8988T (cell line): ENCODE data around the gene DUSP7.

Experiments used
- DNase-seq: peaks from one replicate; pipeline ENCODE4 v3.0.0; 2011

The DUSP7 gene

GRCh38 chr3:52086461-52086860 is 30.1 kb upstream of the DUSP7 start:
- DNase-seq: no peak

DNA sequence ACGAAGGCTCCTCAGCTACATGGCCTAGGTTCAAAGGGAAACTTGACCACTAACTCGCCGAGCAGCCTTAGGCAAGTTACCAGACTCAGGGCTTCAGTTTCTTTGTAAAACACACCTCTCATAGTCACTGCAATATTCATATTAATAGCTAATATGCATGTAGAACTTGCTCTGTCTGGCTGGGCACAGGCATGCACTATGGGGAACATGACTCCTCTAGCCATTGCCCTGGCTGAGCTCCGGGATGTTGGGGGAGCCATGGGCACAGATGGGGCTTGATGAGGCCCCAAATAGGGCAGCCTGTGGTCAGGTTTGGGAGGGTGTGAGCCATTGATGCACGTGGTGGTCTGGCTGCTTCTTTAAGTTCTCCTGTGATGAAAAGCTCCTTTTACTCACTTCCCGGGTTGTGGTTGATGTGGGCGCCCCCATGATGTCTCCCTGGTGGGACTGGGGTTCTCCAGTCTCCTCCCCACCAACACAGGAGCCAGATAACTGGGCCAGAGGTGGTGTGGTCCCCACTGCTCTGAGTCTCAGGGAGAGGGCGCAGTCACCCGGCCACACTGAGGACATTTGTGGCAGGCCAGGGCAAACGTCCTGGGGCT is 29.4 kb upstream of the DUSP7 start:
- DNase-seq: no peak

GRCh38 chr3:52084954-52085680 is 28.7 kb upstream of the DUSP7 start:
- no peak for DNase-seq

GRCh38 chr3:52084216-52084945 is 28.0 kb upstream of the DUSP7 start:
- no peak for DNase-seq

DNA sequence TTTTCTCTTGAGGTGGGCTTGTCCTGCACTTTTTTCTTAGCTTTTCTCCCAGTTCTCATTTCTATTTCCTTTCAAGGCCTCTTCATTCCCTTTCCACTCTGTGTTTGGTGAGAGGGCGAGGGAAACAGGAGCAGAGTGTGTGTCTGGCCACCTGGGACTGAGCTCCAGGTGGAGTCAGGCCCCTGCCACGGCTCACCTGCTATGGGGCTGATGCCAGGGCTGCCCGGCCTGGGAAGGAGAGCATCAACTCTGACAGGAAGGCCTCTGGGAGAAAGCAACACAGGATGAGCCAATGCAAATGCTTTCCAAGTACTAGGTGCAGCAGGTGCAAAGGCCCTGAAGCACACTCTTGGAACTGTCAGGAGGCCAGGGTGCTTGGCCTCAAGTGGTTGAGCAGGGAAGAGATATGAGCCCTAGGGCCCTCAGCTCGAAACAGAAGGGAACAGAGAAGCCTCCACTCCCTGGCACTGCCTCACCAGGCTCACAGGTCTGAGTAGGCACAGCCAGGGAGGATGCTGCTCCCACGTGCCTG is 27.3 kb upstream of the DUSP7 start:
- no peak for DNase-seq

DNA sequence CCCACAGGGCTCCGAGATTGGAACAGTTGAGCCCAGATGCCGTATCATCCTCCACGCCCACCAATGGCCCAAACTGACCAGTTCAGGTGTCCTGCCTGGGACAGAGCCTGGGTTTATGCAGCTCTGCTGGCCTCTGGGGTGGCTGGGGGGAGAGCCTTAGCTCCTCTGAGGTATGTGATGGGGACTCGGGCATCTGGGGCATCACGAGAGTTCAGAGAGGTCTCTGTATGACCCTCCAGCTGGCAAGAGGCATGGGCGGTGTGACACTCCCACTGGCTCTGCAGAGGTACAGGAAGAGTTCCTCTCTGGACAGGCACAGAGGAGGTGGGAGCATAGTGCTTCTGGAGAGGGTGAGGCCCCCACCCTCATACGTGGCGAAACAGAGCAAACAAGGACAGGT is 26.6 kb upstream of the DUSP7 start:
- DNase-seq: no peak

DNA sequence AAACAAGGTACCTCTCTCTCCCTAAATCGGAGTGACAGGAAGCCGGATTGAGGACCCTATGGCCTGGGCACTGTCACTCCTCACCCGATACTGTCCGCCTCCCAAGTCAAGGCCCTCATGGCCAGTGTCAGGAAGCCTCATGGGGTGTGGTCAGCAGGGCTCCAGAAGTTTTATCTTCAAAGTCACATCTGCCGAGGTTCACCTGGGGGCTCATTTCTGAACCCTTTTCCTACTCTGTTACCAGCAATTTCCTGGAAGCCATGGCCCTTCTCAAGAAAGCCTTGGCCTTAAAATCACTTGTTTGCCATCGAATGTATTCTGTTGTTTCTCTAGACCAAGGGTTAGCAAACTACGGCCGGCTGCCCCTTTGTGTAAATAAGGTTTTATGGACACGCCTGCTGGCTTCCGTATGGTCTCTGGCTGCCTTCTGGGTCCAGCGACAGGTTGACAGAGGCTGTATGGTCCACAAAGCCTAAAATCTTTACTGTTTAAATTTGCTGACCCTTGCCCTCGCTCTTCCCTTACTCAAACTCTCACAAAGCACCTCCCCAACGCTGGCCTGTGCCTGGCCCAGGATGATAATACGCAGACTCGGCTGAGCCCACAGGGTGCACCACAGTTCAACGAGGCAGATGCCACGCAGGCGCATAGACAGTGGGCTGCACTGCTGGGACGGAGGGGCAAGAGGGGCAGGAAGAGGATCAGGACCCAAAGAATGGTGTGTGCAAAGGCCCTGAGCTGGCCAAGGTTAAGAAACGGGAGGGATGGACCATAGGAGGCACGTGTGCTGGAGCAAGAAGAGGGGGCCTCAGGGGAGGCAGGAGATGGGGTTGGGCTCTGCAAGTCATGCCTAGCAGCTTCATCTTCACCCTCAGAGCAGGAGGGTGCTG is 24.7 kb upstream of the DUSP7 start:
- DNase-seq: no peak

- DNase-seq: no peak
Measured at GRCh38 chr3:52079958-52080357, 23.6 kb upstream of the DUSP7 start.

- no peak for DNase-seq
Measured at GRCh38 chr3:52078781-52079560, 22.6 kb upstream of the DUSP7 start.

- no peak for DNase-seq
Measured at GRCh38 chr3:52077925-52078324, 21.6 kb upstream of the DUSP7 start.

DNA sequence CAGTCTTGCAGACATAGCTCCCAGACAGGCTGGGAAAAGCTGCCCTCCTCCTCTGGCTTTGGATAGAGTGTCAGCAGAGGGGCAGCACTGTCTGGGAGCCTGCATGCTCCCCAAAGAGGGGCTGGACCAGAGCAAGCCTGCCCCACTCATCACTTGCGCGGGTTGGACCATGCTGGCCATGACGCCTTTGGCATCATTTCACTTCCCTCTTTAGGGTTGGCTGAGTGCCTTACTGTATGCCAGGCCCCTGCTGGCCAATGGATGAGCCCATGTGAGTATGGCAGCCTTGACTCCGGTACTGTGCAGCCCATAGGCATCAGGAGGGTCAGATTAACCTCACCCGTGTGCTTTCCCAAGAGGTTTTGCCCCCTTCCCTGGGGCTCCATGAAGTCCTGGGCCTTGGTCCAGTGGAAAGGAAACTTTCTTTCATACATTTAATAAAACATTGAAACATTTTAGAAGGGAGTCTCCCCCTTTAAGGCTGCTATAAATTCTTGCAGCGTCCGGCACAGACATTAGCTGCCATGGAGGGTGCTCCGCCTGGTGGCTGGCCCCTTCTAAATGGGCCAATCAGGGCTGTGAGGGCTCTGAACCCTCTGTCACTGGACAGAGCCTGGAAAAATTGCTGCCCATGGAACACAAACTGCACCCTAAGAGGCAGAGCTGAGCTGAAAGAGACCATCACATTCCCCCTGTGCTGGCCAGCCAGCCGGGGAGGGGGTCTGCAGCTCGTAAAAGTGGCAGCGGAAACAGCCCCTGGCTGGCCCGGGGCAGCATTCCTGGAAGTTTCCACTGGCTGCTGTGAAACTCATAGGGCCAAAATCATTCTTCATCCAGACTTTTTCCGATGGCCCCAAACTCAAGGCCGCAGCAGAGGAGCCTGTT is 20.8 kb upstream of the DUSP7 start:
- DNase-seq: no peak

- no peak for DNase-seq
Measured at GRCh38 chr3:52073490-52073889, 17.1 kb upstream of the DUSP7 start.

- no peak for DNase-seq
Measured at GRCh38 chr3:52072471-52072870, 16.1 kb upstream of the DUSP7 start.

DNA sequence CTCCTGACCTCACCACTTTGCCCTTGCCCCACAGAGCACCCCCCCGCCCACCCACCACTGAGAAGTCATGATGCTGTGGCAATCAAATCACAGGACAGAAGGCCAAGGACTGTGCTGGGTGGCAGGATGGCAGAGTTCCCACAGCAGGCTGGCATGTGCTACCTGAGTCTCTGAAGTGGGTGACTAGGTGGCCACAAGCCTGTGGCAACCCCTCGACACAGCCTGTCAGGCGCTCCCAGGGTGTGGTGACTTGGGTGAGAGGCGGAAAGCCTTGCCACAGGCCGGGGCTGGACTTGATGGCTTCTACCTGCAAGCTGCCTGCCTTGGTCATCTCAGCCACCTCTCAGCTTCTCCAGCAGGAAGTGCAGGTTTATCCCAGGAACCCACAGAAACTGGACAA is 15.6 kb upstream of the DUSP7 start:
- no peak for DNase-seq

DNA sequence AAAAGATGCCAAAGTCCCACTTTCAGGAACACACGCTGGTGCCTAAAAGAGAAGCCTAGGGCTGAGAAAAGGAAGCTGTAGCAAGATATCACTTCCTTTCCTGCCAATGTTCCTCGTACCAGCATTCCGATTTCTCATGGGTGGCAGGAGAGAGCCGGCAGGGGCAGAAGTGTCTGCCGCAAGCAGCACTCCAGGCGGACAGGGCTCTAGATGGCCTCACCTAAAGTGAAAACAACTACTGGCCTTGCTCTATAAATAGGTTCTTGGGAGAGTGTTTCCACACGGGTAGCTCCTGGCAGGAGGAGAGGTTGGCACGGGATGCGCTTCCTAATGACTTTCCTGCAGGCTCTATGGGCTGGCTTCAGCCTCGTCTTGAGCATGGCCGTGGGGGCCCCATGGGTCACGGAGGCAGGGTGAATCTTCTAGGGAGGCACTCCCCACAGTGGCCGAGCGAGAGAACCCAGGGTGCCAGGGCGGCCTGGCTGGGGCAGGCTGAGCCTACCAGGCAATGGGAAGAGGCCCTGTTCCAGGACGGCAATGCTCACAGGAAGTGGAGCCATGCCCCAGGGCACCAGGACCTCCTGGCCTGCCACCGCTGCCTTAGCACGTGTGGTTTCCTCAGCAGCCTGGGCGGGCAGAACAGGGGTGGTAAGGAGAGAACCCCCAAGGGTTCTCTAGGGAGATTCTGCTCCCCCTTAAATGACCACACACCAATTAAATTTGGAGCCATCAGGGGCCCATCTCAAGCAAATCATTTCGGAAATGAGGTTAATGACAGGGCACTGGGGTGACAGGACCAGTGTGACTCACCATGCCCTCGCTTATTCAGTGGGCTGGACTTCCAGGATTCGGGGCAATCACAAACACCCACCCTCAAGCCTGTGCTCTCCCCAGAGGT is 14.6 kb upstream of the DUSP7 start:
- no peak for DNase-seq

DNA sequence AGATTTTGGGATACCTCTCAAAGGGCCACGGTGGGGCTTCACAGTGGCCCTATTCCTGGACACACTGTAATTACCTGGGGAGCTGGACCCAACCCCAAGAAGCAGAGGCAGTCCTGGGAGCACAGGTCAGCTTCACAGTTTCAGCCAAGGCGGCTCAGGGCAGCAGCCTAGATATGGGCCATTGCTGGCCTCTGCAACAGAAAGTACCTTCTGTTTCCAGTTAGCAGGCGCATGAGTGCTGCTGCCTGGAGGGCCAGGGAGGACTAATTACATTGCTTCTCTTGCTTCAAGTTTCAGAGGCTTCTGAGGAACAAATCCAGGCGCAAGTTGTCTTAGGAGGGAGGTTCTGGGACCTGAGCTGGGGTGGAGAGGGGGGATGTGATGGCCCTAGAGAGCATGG is 13.5 kb upstream of the DUSP7 start:
- DNase-seq: no peak

DNA sequence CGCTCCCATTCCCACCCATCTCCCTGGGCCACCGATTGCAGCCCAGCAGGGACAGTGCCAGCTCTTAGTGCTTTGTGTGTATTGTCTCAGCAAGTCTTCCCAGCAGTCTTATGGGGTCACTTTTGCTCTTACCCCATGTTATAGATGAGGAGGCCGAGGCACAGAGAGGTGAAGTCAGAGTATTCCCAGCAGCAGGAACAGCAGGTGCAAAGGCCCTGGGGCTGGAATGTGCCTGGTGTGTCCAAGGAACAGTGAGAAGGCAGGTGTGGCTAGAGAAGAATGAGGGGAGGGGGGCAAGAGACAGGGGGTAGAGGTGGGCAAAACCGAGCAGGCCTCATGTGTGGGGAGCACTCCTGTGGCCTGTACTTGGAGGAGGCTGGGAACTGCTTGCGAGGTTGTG is 12.8 kb upstream of the DUSP7 start:
- no peak for DNase-seq

- no peak for DNase-seq
Measured at GRCh38 chr3:52068730-52069129, 12.4 kb upstream of the DUSP7 start.

- no peak for DNase-seq
Measured at GRCh38 chr3:52068055-52068571, 11.7 kb upstream of the DUSP7 start.

DNA sequence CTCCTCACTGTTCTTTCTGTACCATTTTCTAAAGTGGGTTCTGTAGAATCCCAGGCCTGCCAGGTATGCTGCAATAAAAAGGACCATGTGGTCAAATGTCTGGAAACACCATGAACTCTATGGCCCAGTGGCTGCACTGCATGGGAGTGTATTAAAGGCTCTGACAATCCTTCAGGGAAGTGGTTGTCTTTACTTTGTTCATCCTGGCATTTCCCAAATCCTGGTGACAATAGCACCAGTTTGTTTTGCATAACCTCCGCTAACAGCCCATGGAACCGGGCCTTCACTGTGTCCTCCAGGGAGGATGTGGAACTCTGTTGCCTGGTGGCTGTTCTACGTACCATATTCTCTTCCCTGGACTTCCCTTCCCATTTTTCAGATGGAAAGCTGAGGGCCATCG is 11.2 kb upstream of the DUSP7 start:
- no peak for DNase-seq
